ENCODE measurements around the gene SFTPA1. TPM values are rescaled to one million over a fixed set of nuclear protein-coding genes. Genes with fewer than 3 reads are reported as not detected.
"Not testable (repeated sequence)": the region's sequence is repeated elsewhere in the genome, so short reads cannot be mapped to it uniquely, and the experiment has no call there.

SFTPA1 gene
- total and polyA plus RNA-seq, 4 experiments from 2014 or later: not detected

- H3K4me1 Mint-ChIP-seq: no peaks in the 10 kb centered on the region
- H3K9me3 Mint-ChIP-seq: peaks cover 0 to under 1% (median 0%) of the 10 kb centered on the region in 8 donors
- intact Hi-C loops (cut with micrococcal nuclease): loop anchor here (2.0 kb wide), 1 partner anchor 72 kb away; no protein-coding TSS in a partner anchor
- DNase-seq: peak in 4 of 5 donors; percentile 8 to 32 (median 18)
- Histone ChIP-seq H3K27ac (ENCODE audit: low read depth, low read length) (no peak overlapping the region), H3K4me1 (ENCODE audit: insufficient read depth, low read length) (no peaks in the 10 kb centered on the region), H3K9me3 (ENCODE audit: control insufficient read depth in 1 of 2, low read length in 2 of 2) (no peaks in the 10 kb centered on the region), H3K36me3 (ENCODE audit: insufficient read depth, low read length) (no peaks in the 10 kb centered on the region), H3K4me3 (ENCODE audit: low read length in 2 of 2) (no peak overlapping the region), H3K27me3 (ENCODE audit: insufficient read depth, low read length) (no peaks in the 10 kb centered on the region)
- POLR2A ChIA-PET (ENCODE audit: partially characterized antibody): no interaction called here
- no peak overlapping the region for H3K27ac Mint-ChIP-seq
- CTCF ChIA-PET (ENCODE audit: partially characterized antibody): interaction anchor here (0.6 to 1.4 kb wide), 3 partner anchors 39 to 234 kb away, joined by 3 to 4 read pairs (median 4); no protein-coding TSS in a partner anchor
- peaks cover 0 to 7% of the 10 kb centered on the region in 2 donors for H3K27me3 Mint-ChIP-seq
- H3K36me3 Mint-ChIP-seq: no peaks in the 10 kb centered on the region
- H3K4me3 Mint-ChIP-seq: no peak overlapping the region
Measured at GRCh38 chr10:79608505-79609375, 2.0 kb upstream of the SFTPA1 start.

- H3K9me3 ChIP-seq (ENCODE audit: control insufficient read depth in 1 of 2, low read length in 2 of 2); H3K36me3 ChIP-seq (ENCODE audit: insufficient read depth, low read length); H3K4me3 ChIP-seq (ENCODE audit: low read length in 2 of 2); H3K4me1 ChIP-seq (ENCODE audit: insufficient read depth, low read length); H3K4me1 Mint-ChIP-seq; CTCF ChIA-PET (ENCODE audit: partially characterized antibody); H3K27me3 ChIP-seq (ENCODE audit: insufficient read depth, low read length); H3K4me3 Mint-ChIP-seq; H3K27me3 Mint-ChIP-seq; H3K27ac Mint-ChIP-seq; H3K27ac ChIP-seq (ENCODE audit: low read depth, low read length); H3K36me3 Mint-ChIP-seq; intact Hi-C loops (cut with micrococcal nuclease); H3K9me3 Mint-ChIP-seq; DNase-seq; POLR2A ChIA-PET (ENCODE audit: partially characterized antibody): not testable (repeated sequence)
Measured at GRCh38 chr10:79611193-79611976, 646 bp downstream of the SFTPA1 start.

GRCh38 chr10:79615577-79615976 lies 4.8 kb downstream of the SFTPA1 start:
- Mint-ChIP-seq H3K4me3 (no peak overlapping the region), H3K4me1 (no peaks in the 10 kb centered on the region), H3K9me3 (peaks cover 0 to 4% (median 0%) of the 10 kb centered on the region in 8 donors), H3K36me3 (no peaks in the 10 kb centered on the region), H3K27me3 (peaks cover 1 to 4% of the 10 kb centered on the region in 2 donors), H3K27ac (no peak overlapping the region)
- Histone ChIP-seq H3K27ac (ENCODE audit: low read depth, low read length) (no peak overlapping the region), H3K36me3 (ENCODE audit: insufficient read depth, low read length) (no peaks in the 10 kb centered on the region), H3K27me3 (ENCODE audit: insufficient read depth, low read length) (no peaks in the 10 kb centered on the region), H3K4me3 (ENCODE audit: low read length in 2 of 2) (no peak overlapping the region), H3K4me1 (ENCODE audit: insufficient read depth, low read length) (no peaks in the 10 kb centered on the region), H3K9me3 (ENCODE audit: control insufficient read depth in 1 of 2, low read length in 2 of 2) (no peaks in the 10 kb centered on the region)
- intact Hi-C loops (cut with micrococcal nuclease): no loop called here
- ChIA-PET POLR2A (ENCODE audit: partially characterized antibody) (no interaction called here), CTCF (ENCODE audit: partially characterized antibody) (no interaction called here)
- DNase-seq: no peak

- Mint-ChIP-seq H3K36me3 (no peaks in the 10 kb centered on the region), H3K27ac (no peak overlapping the region), H3K27me3 (peaks cover 1 to 4% of the 10 kb centered on the region in 2 donors), H3K9me3 (peaks cover 0 to 4% (median 0%) of the 10 kb centered on the region in 8 donors), H3K4me3 (no peak overlapping the region), H3K4me1 (no peaks in the 10 kb centered on the region)
- Histone ChIP-seq H3K9me3 (ENCODE audit: control insufficient read depth in 1 of 2, low read length in 2 of 2) (no peaks in the 10 kb centered on the region), H3K36me3 (ENCODE audit: insufficient read depth, low read length) (no peaks in the 10 kb centered on the region), H3K4me3 (ENCODE audit: low read length in 2 of 2) (no peak overlapping the region), H3K27me3 (ENCODE audit: insufficient read depth, low read length) (no peaks in the 10 kb centered on the region), H3K27ac (ENCODE audit: low read depth, low read length) (no peak overlapping the region), H3K4me1 (ENCODE audit: insufficient read depth, low read length) (no peaks in the 10 kb centered on the region)
- intact Hi-C loops (cut with micrococcal nuclease): no loop called here
- ChIA-PET CTCF (ENCODE audit: partially characterized antibody) (no interaction called here), POLR2A (ENCODE audit: partially characterized antibody) (no interaction called here)
- no peak for DNase-seq
Measured at GRCh38 chr10:79616164-79616563, 5.4 kb downstream of the SFTPA1 start.

GRCh38 chr10:79623663-79624062 lies 12.9 kb downstream of the SFTPA1 start:
- intact Hi-C loops (cut with micrococcal nuclease); H3K4me3 ChIP-seq (ENCODE audit: low read length in 2 of 2); POLR2A ChIA-PET (ENCODE audit: partially characterized antibody); H3K4me3 Mint-ChIP-seq; H3K27ac Mint-ChIP-seq; H3K36me3 ChIP-seq (ENCODE audit: insufficient read depth, low read length); H3K4me1 ChIP-seq (ENCODE audit: insufficient read depth, low read length); H3K9me3 ChIP-seq (ENCODE audit: control insufficient read depth in 1 of 2, low read length in 2 of 2); DNase-seq; H3K27me3 ChIP-seq (ENCODE audit: insufficient read depth, low read length); H3K4me1 Mint-ChIP-seq; H3K27ac ChIP-seq (ENCODE audit: low read depth, low read length); H3K36me3 Mint-ChIP-seq; CTCF ChIA-PET (ENCODE audit: partially characterized antibody): not testable (repeated sequence)
- Mint-ChIP-seq H3K9me3 (peaks cover 0 to 38% (median 18%) of the 10 kb centered on the region in 8 donors), H3K27me3 (peaks cover 18 to 20% of the 10 kb centered on the region in 2 donors)

GRCh38 chr10:79627075-79627474 lies 16.3 kb downstream of the SFTPA1 start:
- intact Hi-C loops (cut with micrococcal nuclease): no loop called here
- H3K27ac ChIP-seq (ENCODE audit: low read depth, low read length): no peak overlapping the region
- ChIA-PET POLR2A (ENCODE audit: partially characterized antibody) (no interaction called here), CTCF (ENCODE audit: partially characterized antibody) (no interaction called here)
- no peak overlapping the region for H3K4me3 Mint-ChIP-seq
- H3K4me3 ChIP-seq (ENCODE audit: low read length in 2 of 2): no peak overlapping the region
- no peak for DNase-seq
- no peaks in the 10 kb centered on the region for H3K27me3 ChIP-seq (ENCODE audit: insufficient read depth, low read length)
- no peaks in the 10 kb centered on the region for H3K4me1 Mint-ChIP-seq
- peaks cover 0 to 2% of the 10 kb centered on the region in 2 donors for H3K36me3 Mint-ChIP-seq
- no peak overlapping the region for H3K27ac Mint-ChIP-seq
- no peaks in the 10 kb centered on the region for H3K4me1 ChIP-seq (ENCODE audit: insufficient read depth, low read length)
- no peaks in the 10 kb centered on the region for H3K36me3 ChIP-seq (ENCODE audit: insufficient read depth, low read length)
- H3K9me3 Mint-ChIP-seq: peaks cover 0 to 32% (median 16%) of the 10 kb centered on the region in 8 donors
- H3K9me3 ChIP-seq (ENCODE audit: control insufficient read depth in 1 of 2, low read length in 2 of 2): no peaks in the 10 kb centered on the region
- peaks cover 23% of the 10 kb centered on the region in 2 donors for H3K27me3 Mint-ChIP-seq

GRCh38 chr10:79628083-79628482 lies 17.3 kb downstream of the SFTPA1 start:
- no peaks in the 10 kb centered on the region for H3K4me1 ChIP-seq (ENCODE audit: insufficient read depth, low read length)
- no peaks in the 10 kb centered on the region for H3K27me3 ChIP-seq (ENCODE audit: insufficient read depth, low read length)
- DNase-seq: no peak
- no peaks in the 10 kb centered on the region for H3K4me1 Mint-ChIP-seq
- H3K4me3 Mint-ChIP-seq: no peak overlapping the region
- CTCF ChIA-PET (ENCODE audit: partially characterized antibody): no interaction called here
- no peaks in the 10 kb centered on the region for H3K36me3 Mint-ChIP-seq
- H3K9me3 Mint-ChIP-seq: peaks cover 0 to 23% (median 16%) of the 10 kb centered on the region in 8 donors
- no peak overlapping the region for H3K4me3 ChIP-seq (ENCODE audit: low read length in 2 of 2)
- no peaks in the 10 kb centered on the region for H3K36me3 ChIP-seq (ENCODE audit: insufficient read depth, low read length)
- no peak overlapping the region for H3K27ac Mint-ChIP-seq
- intact Hi-C loops (cut with micrococcal nuclease): no loop called here
- POLR2A ChIA-PET (ENCODE audit: partially characterized antibody): no interaction called here
- peaks cover 17 to 18% of the 10 kb centered on the region in 2 donors for H3K27me3 Mint-ChIP-seq
- no peaks in the 10 kb centered on the region for H3K9me3 ChIP-seq (ENCODE audit: control insufficient read depth in 1 of 2, low read length in 2 of 2)
- no peak overlapping the region for H3K27ac ChIP-seq (ENCODE audit: low read depth, low read length)

All from CD4-positive, alpha-beta memory T cell (primary cell).